Osteoblast (primary cell): ENCODE results near the gene MTFR1L. TPM values are rescaled to one million over a fixed set of nuclear protein-coding genes. Genes with fewer than 3 reads are reported as not detected.

ENCODE experiments used
- DNase-seq: peaks from one replicate; pipeline ENCODE4 v3.0.0; 2011; ENCODE audit warnings: low spot score, mixed read lengths; ENCODE audit not compliant: insufficient read length; ENCODE audit errors: missing footprints
- H2AFZ ChIP-seq: 2 replicates; pipeline ENCODE4 v1.6.0; 2011; ENCODE audit warnings: mild to moderate bottlenecking, low read length
- H3K27ac ChIP-seq: 2 replicates; pipeline ENCODE4 v1.5.1; 2011; ENCODE audit warnings: mild to moderate bottlenecking, low read depth, low read length, moderate library complexity
- H3K27me3 ChIP-seq: 2 replicates; pipeline ENCODE4 v1.6.0; 2012; ENCODE audit warnings: mild to moderate bottlenecking, control low read depth, inconsistent platforms, low read length, moderate library complexity; ENCODE audit not compliant: insufficient read depth
- H3K36me3 ChIP-seq: 2 replicates; pipeline ENCODE4 v1.5.1; 2011; ENCODE audit warnings: mild to moderate bottlenecking, low read length, control low read depth, moderate library complexity; ENCODE audit not compliant: insufficient read depth
- H3K4me1 ChIP-seq: 2 replicates; pipeline ENCODE4 v1.5.1; 2011; ENCODE audit warnings: mild to moderate bottlenecking, low read length, control low read depth, moderate library complexity; ENCODE audit not compliant: insufficient read depth
- H3K4me2 ChIP-seq: 2 replicates; pipeline ENCODE4 v1.6.0; 2011; ENCODE audit warnings: mild to moderate bottlenecking, low read length; ENCODE audit not compliant: insufficient read depth
- H3K4me3 ChIP-seq: fragments of 200-600 bp; sonication (generic); 3 replicates; pipeline ENCODE4 v1.5.1; 2012; ENCODE audit warnings: mild to moderate bottlenecking, low read length, inconsistent platforms; ENCODE audit not compliant: insufficient read depth
- H3K79me2 ChIP-seq: 2 replicates; pipeline ENCODE4 v1.6.0; 2012; ENCODE audit warnings: mild to moderate bottlenecking, low read length, control low read depth, inconsistent platforms; ENCODE audit not compliant: insufficient read depth
- H3K9me3 ChIP-seq: 2 replicates; pipeline ENCODE4 v1.5.1; 2011; ENCODE audit warnings: low read depth, low read length, control low read depth
- H4K20me1 ChIP-seq: 2 replicates; pipeline ENCODE4 v1.6.0; 2012; ENCODE audit warnings: mild to moderate bottlenecking, low read length, control low read depth; ENCODE audit not compliant: insufficient read depth
- CTCF ChIP-seq: IDR thresholded peaks from 2 replicates; pipeline ENCODE4 v1.5.1; 2011; ENCODE audit warnings: mild to moderate bottlenecking, low read depth, low read length, moderate library complexity; ENCODE audit errors: extremely low read depth
- total RNA-seq: library from RNA; depleted of rRNA; stranded (reverse); fragments of >200 nt; gene quantifications from 2 replicates; pipeline ENCODE4 v1.2.3, GENCODE V29; 2012

The MTFR1L gene
- total RNA-seq, 1 donor = 47.4 TPM

GRCh38 chr1:25781130-25781433, 38.7 kb upstream of the MTFR1L start:
- H3K4me1 ChIP-seq = no peaks in the 10 kb centered on the region
- H3K4me3 ChIP-seq = no peak overlapping the region
- TF ChIP-seq CTCF = no peak
- H3K9me3 ChIP-seq = no peaks in the 10 kb centered on the region
- H3K79me2 ChIP-seq = no peaks in the 10 kb centered on the region
- H3K27me3 ChIP-seq = no peaks in the 10 kb centered on the region
- H4K20me1 ChIP-seq = no peaks in the 10 kb centered on the region
- peak; percentile 61 for DNase-seq
- H3K36me3 ChIP-seq = no peaks in the 10 kb centered on the region
- H3K4me2 ChIP-seq = no peak overlapping the region
- no peak overlapping the region for H2AFZ ChIP-seq
- no peak overlapping the region for H3K27ac ChIP-seq

- DNase-seq = peak; percentile 81
- Histone ChIP-seq H3K27ac (no peak overlapping the region), H3K36me3 (no peaks in the 10 kb centered on the region), H3K9me3 (no peaks in the 10 kb centered on the region), H3K4me2 (no peak overlapping the region), H4K20me1 (no peaks in the 10 kb centered on the region), H2AFZ (no peak overlapping the region), H3K4me3 (no peak overlapping the region), H3K79me2 (no peaks in the 10 kb centered on the region), H3K4me1 (peaks cover 11% of the 10 kb centered on the region), H3K27me3 (no peaks in the 10 kb centered on the region)
- TF ChIP-seq CTCF = no peak
Measured at GRCh38 chr1:25782608-25783201, 37.0 kb upstream of the MTFR1L start.

GRCh38 chr1:25784575-25785051, 35.1 kb upstream of the MTFR1L start:
- H3K36me3 ChIP-seq = no peaks in the 10 kb centered on the region
- H3K4me1 ChIP-seq = peaks cover 13% of the 10 kb centered on the region
- no peak overlapping the region for H3K27ac ChIP-seq
- no peaks in the 10 kb centered on the region for H3K9me3 ChIP-seq
- no peak overlapping the region for H2AFZ ChIP-seq
- H3K79me2 ChIP-seq = no peaks in the 10 kb centered on the region
- DNase-seq = peak; percentile 52
- H3K4me3 ChIP-seq = no peak overlapping the region
- no peaks in the 10 kb centered on the region for H4K20me1 ChIP-seq
- TF ChIP-seq CTCF = no peak
- no peaks in the 10 kb centered on the region for H3K27me3 ChIP-seq
- no peak overlapping the region for H3K4me2 ChIP-seq

- peaks cover 13% of the 10 kb centered on the region for H3K4me1 ChIP-seq
- H3K27ac ChIP-seq = no peak overlapping the region
- no peaks in the 10 kb centered on the region for H4K20me1 ChIP-seq
- H3K36me3 ChIP-seq = no peaks in the 10 kb centered on the region
- no peak for TF ChIP-seq CTCF
- H3K27me3 ChIP-seq = no peaks in the 10 kb centered on the region
- no peaks in the 10 kb centered on the region for H3K79me2 ChIP-seq
- no peak overlapping the region for H2AFZ ChIP-seq
- no peak overlapping the region for H3K4me3 ChIP-seq
- H3K4me2 ChIP-seq = no peak overlapping the region
- peak; percentile 36 for DNase-seq
- no peaks in the 10 kb centered on the region for H3K9me3 ChIP-seq
Measured at GRCh38 chr1:25785333-25786067, 34.3 kb upstream of the MTFR1L start.
